Activated CD4-positive, alpha-beta T cell treated with anti-CD3 and anti-CD28 coated beads, Interleukin-2, amount 10 ng/mL, durations not matched to agents 7 days and 5 days (primary cell): ENCODE results near the gene PPP6R3. TPM values are rescaled to one million over a fixed set of nuclear protein-coding genes. Genes with fewer than 3 reads are reported as not detected.

Experiments used
- CTCF ChIA-PET: fragments of 350-600 bp; sonication (Branson Sonifier 250); formaldehyde crosslinking; loops from one replicate; lab custom pipeline; 2021; ENCODE audit warnings: antibody characterized with exemption; lab: Charles Lee
- POLR2A ChIA-PET: fragments of 350-600 bp; sonication (Branson Sonifier 250); formaldehyde crosslinking; loops from one replicate; lab custom pipeline; 2021; ENCODE audit warnings: antibody characterized with exemption; lab: Charles Lee
- DNase-seq: peaks from one replicate; pipeline ENCODE4 v3.0.0-alpha.2; 2020
- H3K27ac Mint-ChIP-seq: one replicate; pipeline ENCODE4 v1.8.0; 2021; ENCODE audit warnings: mild to moderate bottlenecking, moderate library complexity, mixed read lengths
- H3K27me3 Mint-ChIP-seq: one replicate; pipeline ENCODE4 v1.8.0; 2021; ENCODE audit warnings: mixed read lengths
- H3K36me3 Mint-ChIP-seq: one replicate; pipeline ENCODE4 v1.8.0; 2021; ENCODE audit warnings: low read depth, mixed read lengths
- H3K4me1 Mint-ChIP-seq: one replicate; pipeline ENCODE4 v1.8.0; 2021; ENCODE audit warnings: mixed read lengths
- H3K4me3 Mint-ChIP-seq: one replicate; pipeline ENCODE4 v1.8.0; 2021; ENCODE audit warnings: mild to moderate bottlenecking, moderate library complexity, mixed read lengths
- H3K9me3 Mint-ChIP-seq: one replicate; pipeline ENCODE4 v1.8.0; 2021; ENCODE audit warnings: mixed read lengths
- total RNA-seq, 2 experiments: library from RNA; stranded (reverse); gene quantifications; one replicate each; pipeline ENCODE4 v1.2.3, GENCODE V29; 2021

Gene PPP6R3
- total RNA-seq, 2 experiments from 2014 or later: 114 to 124 TPM

- peaks cover 66% of the 10 kb centered on the region for H3K36me3 Mint-ChIP-seq
- POLR2A ChIA-PET: no interaction called here
Observed at GRCh38 chr11:68545796-68546195, 85.2 kb downstream of the PPP6R3 start.

GRCh38 chr11:68546555-68546954 lies 86.0 kb downstream of the PPP6R3 start:
- ChIA-PET CTCF (interaction anchor here (1.4 to 1.7 kb wide), 2 partner anchors 9 to 14 kb away, joined by 3 to 4 read pairs; no protein-coding TSS in a partner anchor), POLR2A (no interaction called here)
- H3K36me3 Mint-ChIP-seq: peaks cover 66% of the 10 kb centered on the region
- DNase-seq: no peak
- no peak overlapping the region for H3K27ac Mint-ChIP-seq
- H3K9me3 Mint-ChIP-seq: no peaks in the 10 kb centered on the region
- no peaks in the 10 kb centered on the region for H3K27me3 Mint-ChIP-seq
- H3K4me3 Mint-ChIP-seq: no peak overlapping the region
- peaks cover 45% of the 10 kb centered on the region for H3K4me1 Mint-ChIP-seq

More at GRCh38 chr11:68545796-68546195, 85.2 kb downstream of the PPP6R3 start:
- CTCF ChIA-PET: interaction anchor here (0.7 to 1.7 kb wide), 2 partner anchors 10 to 13 kb away, joined by 3 read pairs; no protein-coding TSS in a partner anchor
- peaks cover 49% of the 10 kb centered on the region for H3K4me1 Mint-ChIP-seq
- H3K27me3 Mint-ChIP-seq: no peaks in the 10 kb centered on the region
- no peak overlapping the region for H3K27ac Mint-ChIP-seq
- no peak for DNase-seq
- H3K9me3 Mint-ChIP-seq: no peaks in the 10 kb centered on the region
- no peak overlapping the region for H3K4me3 Mint-ChIP-seq

DNA sequence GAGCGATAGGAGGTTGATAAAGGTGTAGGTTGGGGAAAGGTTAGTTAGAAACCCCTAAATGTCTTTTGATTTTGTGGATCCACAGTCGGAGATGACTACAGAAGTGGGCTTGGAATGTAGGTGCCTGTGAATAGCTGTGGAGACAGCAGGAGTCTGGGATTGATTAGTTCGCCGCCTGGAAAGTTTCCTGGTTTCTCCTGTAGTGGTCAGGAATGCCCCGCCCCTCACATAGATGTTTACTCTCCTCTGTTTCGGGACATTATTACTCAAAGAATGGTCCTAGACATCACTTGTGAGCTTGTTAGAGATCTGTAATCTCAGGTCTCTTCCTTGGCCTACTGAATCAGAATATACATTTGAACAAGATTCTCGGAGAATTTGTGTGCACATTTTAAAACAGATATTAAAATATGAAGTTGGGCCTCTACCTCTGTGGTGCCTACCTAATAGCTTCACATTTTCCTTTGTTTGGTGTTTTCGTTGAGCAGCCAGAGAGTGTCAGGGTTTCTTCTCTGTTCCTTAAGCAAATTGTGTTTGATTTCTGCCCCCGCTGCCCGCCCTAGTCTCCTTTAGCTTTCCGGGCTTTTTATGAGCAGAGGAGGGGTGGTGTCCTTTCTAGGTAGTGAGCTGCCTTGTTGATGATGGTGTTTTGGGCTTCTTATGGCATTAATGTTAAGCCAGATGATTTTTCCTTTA lies 89.4 kb downstream of the PPP6R3 start:
- H3K4me3 Mint-ChIP-seq: no peak overlapping the region

GRCh38 chr11:68550485-68550817 lies 89.9 kb downstream of the PPP6R3 start:
- H3K36me3 Mint-ChIP-seq: peaks cover 67% of the 10 kb centered on the region
- ChIA-PET POLR2A (no interaction called here), CTCF (interaction anchor here (0.6 to 0.8 kb wide), 2 partner anchors 38 to 237 kb away, joined by 3 read pairs; no protein-coding TSS in a partner anchor)
- no peak overlapping the region for H3K4me3 Mint-ChIP-seq
- no peaks in the 10 kb centered on the region for H3K27me3 Mint-ChIP-seq
- no peak for DNase-seq
- peaks cover 45% of the 10 kb centered on the region for H3K4me1 Mint-ChIP-seq
- H3K27ac Mint-ChIP-seq: peak overlapping the region; percentile 54
- no peaks in the 10 kb centered on the region for H3K9me3 Mint-ChIP-seq

More for the DNA sequence above, 89.4 kb downstream of the PPP6R3 start:
- Mint-ChIP-seq H3K4me1 (peaks cover 44% of the 10 kb centered on the region), H3K27me3 (no peaks in the 10 kb centered on the region), H3K27ac (peak overlapping the region; percentile 54), H3K36me3 (peaks cover 67% of the 10 kb centered on the region), H3K9me3 (no peaks in the 10 kb centered on the region)
- DNase-seq: no peak
- POLR2A ChIA-PET: no interaction called here
- CTCF ChIA-PET: interaction anchor here (0.6 to 0.8 kb wide), 2 partner anchors 39 to 237 kb away, joined by 3 read pairs; no protein-coding TSS in a partner anchor

- CTCF ChIA-PET: no interaction called here
Observed at GRCh38 chr11:68551223-68551622, 90.7 kb downstream of the PPP6R3 start.

DNA sequence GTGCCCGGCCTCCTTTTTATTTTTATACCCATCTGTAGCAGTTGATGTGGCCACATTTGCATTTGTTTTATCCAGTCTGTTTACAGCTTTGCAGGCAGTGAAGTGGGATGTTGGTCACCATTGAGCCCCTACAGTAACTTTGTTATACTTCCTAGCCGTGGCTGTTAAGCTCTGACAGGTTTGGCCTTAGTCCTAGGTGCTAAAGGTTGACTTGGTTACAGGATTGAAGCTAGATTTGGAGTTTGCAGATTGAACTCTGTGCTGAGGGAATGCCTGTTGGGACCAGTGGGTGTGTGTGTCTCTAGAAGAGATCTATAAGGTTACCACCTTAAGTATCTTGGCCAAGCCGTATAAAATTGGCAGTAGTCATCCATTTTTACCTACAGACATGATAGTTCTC lies 91.2 kb downstream of the PPP6R3 start:
- Mint-ChIP-seq H3K36me3 (peaks cover 66% of the 10 kb centered on the region), H3K27ac (no peak overlapping the region), H3K27me3 (no peaks in the 10 kb centered on the region), H3K9me3 (no peaks in the 10 kb centered on the region), H3K4me1 (peaks cover 43% of the 10 kb centered on the region), H3K4me3 (no peak overlapping the region)
- POLR2A ChIA-PET: no interaction called here
- CTCF ChIA-PET: no interaction called here
- no peak for DNase-seq

More at GRCh38 chr11:68551223-68551622, 90.7 kb downstream of the PPP6R3 start:
- H3K27me3 Mint-ChIP-seq: no peaks in the 10 kb centered on the region
- H3K27ac Mint-ChIP-seq: no peak overlapping the region
- POLR2A ChIA-PET: no interaction called here
- H3K4me3 Mint-ChIP-seq: no peak overlapping the region
- H3K36me3 Mint-ChIP-seq: peaks cover 68% of the 10 kb centered on the region
- no peak for DNase-seq
- H3K9me3 Mint-ChIP-seq: no peaks in the 10 kb centered on the region
- H3K4me1 Mint-ChIP-seq: peaks cover 46% of the 10 kb centered on the region

DNA sequence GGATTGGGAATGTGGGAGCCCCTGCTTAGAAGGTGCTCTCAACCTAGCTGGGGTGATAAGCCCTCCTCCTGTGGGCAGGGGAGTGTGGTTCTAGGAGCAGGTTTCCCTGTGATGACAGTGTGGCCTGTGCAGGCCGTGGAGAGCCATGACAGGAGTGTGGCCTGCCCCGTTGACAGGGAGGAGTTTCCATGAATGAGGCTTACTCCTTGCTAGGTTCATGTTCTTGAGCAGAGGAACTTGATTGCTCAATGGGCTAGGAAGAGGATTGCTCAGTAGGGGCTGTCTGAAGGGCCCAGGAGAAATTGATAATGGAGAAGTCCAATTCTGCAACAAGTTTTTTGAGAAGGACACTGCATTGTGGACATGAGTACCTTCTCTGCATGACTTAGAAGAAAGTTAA lies 92.0 kb downstream of the PPP6R3 start:
- no peaks in the 10 kb centered on the region for H3K9me3 Mint-ChIP-seq
- H3K27me3 Mint-ChIP-seq: no peaks in the 10 kb centered on the region
- no peak overlapping the region for H3K4me3 Mint-ChIP-seq
- ChIA-PET CTCF (no interaction called here), POLR2A (no interaction called here)
- DNase-seq: no peak
- H3K27ac Mint-ChIP-seq: no peak overlapping the region
- H3K4me1 Mint-ChIP-seq: peaks cover 37% of the 10 kb centered on the region
- H3K36me3 Mint-ChIP-seq: peaks cover 63% of the 10 kb centered on the region

DNA sequence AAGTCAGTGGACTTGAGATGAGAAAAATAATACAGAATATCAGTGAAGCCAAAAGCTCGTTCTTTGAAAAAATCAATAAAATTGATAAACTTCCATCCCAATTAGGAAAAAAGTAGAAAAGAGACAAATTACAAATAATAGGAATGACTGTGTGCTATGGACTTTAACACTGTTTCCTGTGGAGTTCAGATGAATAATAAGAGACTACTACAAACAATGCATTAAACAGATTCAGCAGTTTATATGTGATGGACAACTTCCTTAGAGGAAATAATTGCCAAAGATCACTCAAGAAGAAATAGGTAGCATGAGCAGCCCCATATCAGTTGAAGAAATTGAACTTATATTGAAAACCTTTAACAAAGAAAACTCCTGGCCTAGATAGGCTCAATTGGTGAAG lies 99.7 kb downstream of the PPP6R3 start:
- Mint-ChIP-seq H3K36me3 (peaks cover 65% of the 10 kb centered on the region), H3K27ac (no peak overlapping the region), H3K27me3 (no peaks in the 10 kb centered on the region), H3K4me1 (peaks cover 28% of the 10 kb centered on the region), H3K4me3 (no peak overlapping the region), H3K9me3 (no peaks in the 10 kb centered on the region)
- POLR2A ChIA-PET: no interaction called here
- no peak for DNase-seq
- CTCF ChIA-PET: no interaction called here

DNA sequence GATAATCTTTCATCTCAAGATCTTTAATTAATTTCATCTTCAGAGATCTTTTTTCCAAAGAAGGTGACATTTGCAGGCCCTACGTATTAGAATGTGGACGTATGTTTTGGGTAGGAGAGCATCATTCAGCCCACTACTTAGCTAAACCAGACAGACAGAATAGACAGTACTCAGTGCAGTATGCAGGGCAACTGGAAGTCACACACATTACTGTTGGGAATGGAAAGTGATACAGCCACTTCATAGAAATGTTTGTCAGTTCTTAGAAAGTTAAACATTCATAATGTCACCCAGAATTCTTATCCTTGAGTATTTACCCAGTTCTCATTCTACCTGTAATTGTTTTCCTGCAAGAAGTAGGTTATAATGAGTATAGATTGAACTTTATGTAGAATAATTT lies 102.9 kb downstream of the PPP6R3 start:
- Mint-ChIP-seq H3K27ac (no peak overlapping the region), H3K9me3 (no peaks in the 10 kb centered on the region), H3K27me3 (no peaks in the 10 kb centered on the region), H3K4me3 (no peak overlapping the region), H3K4me1 (peaks cover 31% of the 10 kb centered on the region), H3K36me3 (peaks cover 70% of the 10 kb centered on the region)
- DNase-seq: no peak
- POLR2A ChIA-PET: no interaction called here
- CTCF ChIA-PET: no interaction called here

DNA sequence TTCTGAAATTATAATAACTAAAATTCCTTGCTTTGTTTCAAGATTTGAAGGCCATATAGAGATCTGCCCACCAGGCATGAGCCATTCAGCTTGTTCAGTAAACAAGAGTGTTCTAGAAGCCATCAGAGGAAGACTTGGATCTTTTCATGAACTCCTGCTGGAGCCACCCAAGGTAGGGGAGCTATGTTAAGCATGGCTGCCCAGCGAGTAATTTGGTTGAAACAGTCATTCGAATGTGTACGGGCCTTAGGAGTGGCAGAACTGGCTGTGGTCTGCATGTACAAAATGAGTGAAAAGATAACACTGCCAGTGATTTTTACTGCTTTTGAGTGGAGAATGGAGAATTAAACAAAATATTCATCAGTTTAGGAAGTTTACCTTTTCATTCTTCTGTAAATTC lies 103.7 kb downstream of the PPP6R3 start:
- no peak overlapping the region for H3K27ac Mint-ChIP-seq
- ChIA-PET CTCF (interaction anchor here (0.6 kb wide), 1 partner anchor 444 kb away, joined by 3 read pairs; no protein-coding TSS in a partner anchor), POLR2A (no interaction called here)
- H3K4me3 Mint-ChIP-seq: no peak overlapping the region
- no peak for DNase-seq
- H3K9me3 Mint-ChIP-seq: no peaks in the 10 kb centered on the region
- peaks cover 35% of the 10 kb centered on the region for H3K4me1 Mint-ChIP-seq
- peaks cover 67% of the 10 kb centered on the region for H3K36me3 Mint-ChIP-seq
- no peaks in the 10 kb centered on the region for H3K27me3 Mint-ChIP-seq

DNA sequence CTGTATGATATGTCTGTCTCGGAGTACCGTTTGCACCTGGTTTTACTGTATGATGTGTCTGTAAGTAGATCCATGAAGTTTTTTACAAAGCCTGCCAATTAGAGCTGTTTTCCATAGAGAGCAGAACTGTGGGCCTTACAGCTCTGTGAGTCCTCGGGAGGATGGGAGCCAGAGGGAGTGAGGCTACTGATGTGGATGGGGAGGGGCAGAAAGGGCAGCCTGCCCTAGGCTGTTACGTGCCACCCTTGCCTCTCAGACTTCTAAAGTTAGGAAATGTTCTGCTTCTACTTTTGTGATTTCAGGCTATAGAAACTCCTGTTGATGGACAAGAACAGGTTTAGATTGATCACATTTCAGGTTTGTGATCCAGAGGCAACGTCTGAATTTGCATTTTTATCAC lies 105.2 kb downstream of the PPP6R3 start:
- H3K27me3 Mint-ChIP-seq: no peaks in the 10 kb centered on the region
- no peak for DNase-seq
- H3K9me3 Mint-ChIP-seq: no peaks in the 10 kb centered on the region
- H3K36me3 Mint-ChIP-seq: peaks cover 66% of the 10 kb centered on the region
- no peak overlapping the region for H3K4me3 Mint-ChIP-seq
- ChIA-PET POLR2A (no interaction called here), CTCF (interaction anchor here (1.2 kb wide), 1 partner anchor 265 kb away, joined by 4 read pairs; no protein-coding TSS in a partner anchor)
- peak overlapping the region; percentile 21 for H3K27ac Mint-ChIP-seq
- peaks cover 43% of the 10 kb centered on the region for H3K4me1 Mint-ChIP-seq

- Mint-ChIP-seq H3K9me3 (no peaks in the 10 kb centered on the region), H3K27ac (no peak overlapping the region), H3K36me3 (peaks cover 72% of the 10 kb centered on the region), H3K4me3 (no peak overlapping the region), H3K27me3 (no peaks in the 10 kb centered on the region), H3K4me1 (peaks cover 32% of the 10 kb centered on the region)
- POLR2A ChIA-PET: no interaction called here
- no peak for DNase-seq
- CTCF ChIA-PET: no interaction called here
Observed at GRCh38 chr11:68567553-68567952, 107.0 kb downstream of the PPP6R3 start.

DNA sequence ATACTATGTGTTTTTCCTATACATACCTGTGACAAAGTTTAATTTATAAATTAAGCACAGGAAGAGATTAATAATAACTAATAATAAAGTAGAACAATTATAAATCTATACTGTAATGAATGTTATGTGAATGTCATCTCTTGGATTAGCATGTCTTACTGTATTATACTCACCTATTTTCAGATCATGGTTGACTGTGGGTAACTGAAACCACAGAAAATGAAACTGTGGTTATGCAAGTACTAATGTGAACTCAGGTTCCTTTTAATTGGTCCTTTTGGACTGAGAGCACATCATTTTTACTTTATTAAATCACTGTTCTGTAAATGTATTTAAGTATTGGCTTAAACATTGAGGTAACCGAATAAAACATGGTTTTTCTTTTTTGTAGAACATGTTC lies 108.8 kb downstream of the PPP6R3 start:
- CTCF ChIA-PET: no interaction called here
- Mint-ChIP-seq H3K27me3 (no peaks in the 10 kb centered on the region), H3K4me1 (peaks cover 25% of the 10 kb centered on the region), H3K4me3 (no peak overlapping the region), H3K9me3 (no peaks in the 10 kb centered on the region), H3K36me3 (peaks cover 69% of the 10 kb centered on the region), H3K27ac (no peak overlapping the region)
- DNase-seq: peak; percentile 41
- POLR2A ChIA-PET: no interaction called here
